Neural cell (in vitro differentiated cells): ENCODE results near the gene LRRC45.

Experiments
- CTCF ChIP-seq: fragments of 450-650 bp; IDR thresholded peaks from 2 replicates; pipeline ENCODE4 v1.5.1; 2014; ENCODE audit warnings: antibody characterized with exemption, mild to moderate bottlenecking, moderate library complexity; ENCODE audit not compliant: poor library complexity, severe bottlenecking
- EP300 ChIP-seq: fragments of 450-650 bp; conservative IDR thresholded peaks from 2 replicates; pipeline ENCODE4 v1.6.1; 2014; ENCODE audit warnings: antibody characterized with exemption, mild to moderate bottlenecking, moderate library complexity; ENCODE audit not compliant: poor library complexity, severe bottlenecking
- EZH2 ChIP-seq: fragments of 200-600, 300-800 bp; shearing (Covaris generic), sonication (generic); IDR thresholded peaks from 2 replicates; pipeline ENCODE4 v1.6.1; 2014; ENCODE audit warnings: antibody characterized with exemption, low read length, borderline replicate concordance, mild to moderate bottlenecking; ENCODE audit not compliant: insufficient read depth, poor library complexity, severe bottlenecking
- MXI1 ChIP-seq: fragments of 450-650 bp; conservative IDR thresholded peaks from 2 replicates; pipeline ENCODE4 v1.6.1; 2014; ENCODE audit warnings: antibody characterized with exemption, mild to moderate bottlenecking; ENCODE audit not compliant: poor library complexity, severe bottlenecking
- POLR2AphosphoS5 ChIP-seq: IDR thresholded peaks from 2 replicates; pipeline ENCODE4 v1.6.1; 2012
- RAD21 ChIP-seq: fragments of 450-650 bp; conservative IDR thresholded peaks from 2 replicates; pipeline ENCODE4 v1.6.1; 2014; ENCODE audit warnings: antibody characterized with exemption, mild to moderate bottlenecking, moderate library complexity
- REST ChIP-seq: IDR thresholded peaks from 2 replicates; pipeline ENCODE4 v1.6.1; 2012; ENCODE audit warnings: borderline replicate concordance
- SMC3 ChIP-seq: fragments of 450-650 bp; conservative IDR thresholded peaks from 2 replicates; pipeline ENCODE4 v1.6.1; 2014; ENCODE audit warnings: antibody characterized with exemption, mild to moderate bottlenecking, moderate library complexity; ENCODE audit not compliant: poor library complexity
- TAF1 ChIP-seq: IDR thresholded peaks from 2 replicates; pipeline ENCODE4 v1.6.1; 2012; ENCODE audit warnings: low read depth

- TF ChIP-seq CTCF = no peak
- no peak for TF ChIP-seq POLR2AphosphoS5
- no peak for TF ChIP-seq EP300
- TF ChIP-seq EZH2 = no peak
- no peak for TF ChIP-seq SMC3
- no peak for TF ChIP-seq MXI1
- TF ChIP-seq RAD21 = no peak
- no peak for TF ChIP-seq REST
- TF ChIP-seq TAF1 = no peak
These were observed 13.6 kb downstream of the LRRC45 start for GRCh38 chr17:82036634-82037091.
